Measurements from ENCODE around the gene RHEB. TPM values are rescaled to one million over a fixed set of nuclear protein-coding genes. Genes with fewer than 3 reads are reported as not detected.
"Not testable (repeated sequence)": the region's sequence is repeated elsewhere in the genome, so short reads cannot be mapped to it uniquely, and the experiment has no call there.

The RHEB gene
- total and polyA plus RNA-seq, 11 donors: 81.4 to 155 (median 106) TPM

DNA sequence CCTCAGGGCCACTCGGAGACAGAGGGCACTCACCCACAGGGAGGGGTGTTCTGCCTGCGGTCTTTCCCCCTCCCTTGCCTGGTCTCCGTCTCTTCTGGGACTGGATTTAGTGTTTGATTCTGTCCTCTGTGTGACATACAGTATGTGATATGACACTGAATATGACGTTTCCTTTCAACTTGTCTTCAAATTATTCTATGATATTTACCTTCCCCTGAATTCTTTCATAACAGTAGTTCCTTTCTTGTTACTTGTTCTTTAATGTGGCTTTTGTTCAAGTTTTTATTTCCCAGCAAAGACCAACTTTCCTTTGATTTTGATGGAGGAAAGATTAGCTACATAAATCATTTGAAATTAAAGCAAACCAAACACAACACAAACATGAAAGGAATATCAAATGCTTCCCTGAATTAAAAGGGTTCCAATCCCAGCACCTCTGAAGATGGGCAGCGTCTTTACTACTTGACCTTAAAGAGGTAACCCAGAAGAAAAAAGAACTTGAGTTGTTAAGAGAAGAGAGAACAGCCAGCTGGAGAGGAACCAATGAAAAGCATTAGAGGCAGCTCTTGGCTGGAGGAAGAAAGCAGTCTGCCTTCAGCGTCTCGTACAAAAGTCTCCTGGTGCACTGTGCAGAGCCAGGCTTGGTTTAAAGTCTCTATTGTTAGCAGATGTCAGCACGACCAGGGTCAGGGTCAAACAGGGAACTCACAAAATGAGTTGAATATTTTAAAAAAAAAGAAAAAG, 18.3 kb upstream of the RHEB start:
- intact Hi-C loops (cut with DNase I): no loop called here

DNA sequence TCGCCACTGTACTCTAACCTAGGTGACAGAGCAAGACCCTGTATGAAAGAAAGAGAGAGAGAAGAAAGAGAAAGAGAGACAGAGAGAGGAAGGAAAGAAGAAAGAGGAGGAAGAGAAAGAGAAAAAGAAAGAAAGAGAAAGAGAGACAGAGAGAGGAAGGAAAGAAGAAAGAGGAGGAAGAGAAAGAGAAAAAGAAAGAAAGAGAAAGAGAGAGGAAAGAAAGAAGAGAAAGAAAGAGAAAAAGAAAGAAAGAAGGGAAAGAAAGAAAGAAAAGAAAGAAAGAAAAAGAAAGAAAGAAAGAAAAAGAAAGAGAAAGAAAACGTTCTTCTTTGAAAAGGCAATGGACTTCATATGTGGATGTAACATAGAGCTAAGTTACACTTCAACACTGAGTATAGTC, 16.5 kb upstream of the RHEB start:
- H3K4me3 ChIP-seq; H3K27me3 ChIP-seq; H3K27ac ChIP-seq; H3K9me3 ChIP-seq; intact Hi-C loops (cut with DNase I); ATAC-seq; H3K36me3 ChIP-seq; DNase-seq: not testable (repeated sequence)
- H3K4me1 ChIP-seq: peaks cover 0 to 19% (median 8%) of the 10 kb centered on the region in 12 donors
- WGBS, 4 donors: 85 to 94% (median 93%) methylated on average over 2 of the region's 2 CpGs

More for the DNA sequence above, 18.3 kb upstream of the RHEB start:
- Histone ChIP-seq H3K4me1 (peaks cover 0 to 19% (median 8%) of the 10 kb centered on the region in 12 donors), H3K27me3 (no peaks in the 10 kb centered on the region), H3K4me3 (no peak overlapping the region), H3K36me3 (no peaks in the 10 kb centered on the region), H3K9me3 (no peaks in the 10 kb centered on the region), H3K27ac (peak overlapping the region in 3 of 12 donors; percentile 4 to 69 (median 26))
- WGBS, 4 donors: 30 to 40% (median 33%) methylated on average over 8 of the region's 8 CpGs
- TF ChIP-seq POLR2A (IDR thresholded peaks at IDR 0.05) (no peak), CTCF (IDR thresholded peaks at IDR 0.05) (no peak)
- DNase-seq: no peak
- peak; percentile 43 to 83 (median 78) for ATAC-seq

DNA sequence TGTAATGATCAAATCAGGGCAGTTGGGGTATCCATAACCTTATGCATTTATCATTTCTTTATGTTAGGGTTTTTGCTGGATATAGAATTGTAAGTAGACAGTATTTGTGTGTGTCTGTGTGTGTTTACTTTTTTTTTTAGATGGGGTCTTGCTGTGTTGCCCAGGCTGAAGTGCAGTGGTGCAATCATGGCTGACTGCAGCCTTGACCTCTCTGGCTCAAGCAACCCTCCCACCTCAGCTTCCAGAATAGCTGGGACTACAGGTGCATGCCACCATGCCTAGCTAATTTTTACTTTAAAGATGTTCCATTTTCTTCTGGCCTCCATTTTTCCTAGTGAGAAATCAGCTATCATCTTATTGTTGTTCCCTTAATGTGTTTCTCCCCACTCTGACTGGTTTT, 10.1 kb upstream of the RHEB start:
- ATAC-seq: no peak
- no peaks in the 10 kb centered on the region for H3K36me3 ChIP-seq
- no peak for DNase-seq
- no peak overlapping the region for H3K27ac ChIP-seq
- peaks cover 0 to 24% (median 9%) of the 10 kb centered on the region in 12 donors for H3K9me3 ChIP-seq
- intact Hi-C loops (cut with DNase I): loop anchor here in 1 of 10 donors (10.0 kb wide), 1 partner anchor 95 kb away; no protein-coding TSS in a partner anchor
- H3K27me3 ChIP-seq: no peaks in the 10 kb centered on the region
- no peak overlapping the region for H3K4me3 ChIP-seq
- H3K4me1 ChIP-seq: no peaks in the 10 kb centered on the region
- TF ChIP-seq CTCF (IDR thresholded peaks at IDR 0.05): no peak

DNA sequence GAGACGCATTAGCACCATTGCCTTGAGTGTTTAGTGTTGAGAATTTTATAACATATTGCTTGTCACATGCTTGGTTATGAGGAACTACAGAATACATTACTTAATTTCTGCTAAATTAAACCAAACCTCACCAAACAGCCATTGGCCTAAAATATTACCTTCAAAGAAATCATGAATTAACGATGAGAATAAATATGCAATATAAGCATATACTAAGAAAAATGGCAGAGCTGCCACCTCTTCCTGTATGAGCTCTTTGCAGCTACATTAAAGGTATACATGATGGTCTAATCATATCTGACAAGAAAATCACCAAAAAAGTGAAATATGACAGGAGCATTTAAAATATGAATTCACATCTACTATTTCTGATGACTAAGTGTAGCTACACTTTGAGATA, 5.2 kb upstream of the RHEB start:
- Histone ChIP-seq H3K4me3 (no peak overlapping the region), H3K27ac (no peak overlapping the region), H3K9me3 (peaks cover 0 to 10% (median 2%) of the 10 kb centered on the region in 12 donors), H3K27me3 (no peaks in the 10 kb centered on the region), H3K4me1 (peaks cover 0 to 10% (median 7%) of the 10 kb centered on the region in 12 donors), H3K36me3 (no peaks in the 10 kb centered on the region)
- TF ChIP-seq CTCF (IDR thresholded peaks at IDR 0.05) (no peak), POLR2A (IDR thresholded peaks at IDR 0.05) (no peak)
- no peak for ATAC-seq
- DNase-seq: no peak
- WGBS, 4 donors: 87 to 96% (median 93%) methylated on average over 2 of the region's 2 CpGs
- intact Hi-C loops (cut with DNase I): loop anchor here in 2 of 10 donors (5.0 to 10.0 kb wide), 2 partner anchors 100 to 107 kb away; no protein-coding TSS in a partner anchor

Measured in heart left ventricle (tissue), 16 donors.